ENCODE measurements around the gene LRP11. TPM values are rescaled to one million over a fixed set of nuclear protein-coding genes. Genes with fewer than 3 reads are reported as not detected.

Gene LRP11
- total and polyA plus RNA-seq, 10 of the 15 experiments (the other 5 are each of a cell fraction or from before 2014, with no cell fraction given), result under 0.01 to 0.23 (median 0.03) TPM; not detected in 6

GRCh38 chr6:149884617-149885016 is 20.5 kb upstream of the LRP11 start:
- ATAC-seq (no peak), DNase-seq (ENCODE audit: low read depth, low spot score) (no peak), FAIRE-seq (no peak)
- in situ Hi-C loops (cut with MboI), result no loop called here
- CTCF ChIA-PET, result no interaction called here
- Histone ChIP-seq H3K27me3 (replicated peaks in 1 of 2; ENCODE audit: control insufficient read depth in 2 of 2, insufficient read depth in 2 of 2, low read length in 1 of 2) (peaks cover 0 to 3% of the 10 kb centered on the region in 2 experiments; a peak in 2 of 4 replicates), H3K27ac (ENCODE audit: control insufficient read depth, insufficient read depth) (no peak overlapping the region), H3K36me3 (ENCODE audit: control insufficient read depth in 2 of 2, insufficient read depth in 2 of 2, low read length in 1 of 2) (no peaks in the 10 kb centered on the region), H2AFZ (ENCODE audit: control insufficient read depth, low read depth, low read length) (no peak overlapping the region), H4K20me1 (ENCODE audit: control insufficient read depth, insufficient read depth) (no peaks in the 10 kb centered on the region), H3K4me3 (no peak overlapping the region), H3K4me2 (ENCODE audit: control insufficient read depth, insufficient read depth) (no peak overlapping the region), H3K4me1 (ENCODE audit: control insufficient read depth, insufficient read depth, low read length) (no peaks in the 10 kb centered on the region), H3K9me3 (replicated peaks; ENCODE audit: control insufficient read depth, insufficient read depth, low read length) (no peaks in the 10 kb centered on the region), H3K9ac (ENCODE audit: control insufficient read depth, insufficient read depth, low read length) (no peak overlapping the region), H3K79me2 (ENCODE audit: control insufficient read depth, insufficient read depth, low read length) (no peaks in the 10 kb centered on the region)
- TF ChIP-seq E2F8 (IDR thresholded peaks at IDR 0.05; ENCODE audit: low read depth, partially characterized antibody) (no peak), CHD1 (IDR thresholded peaks at IDR 0.05; ENCODE audit: low read depth, low read length) (no peak), TCF12 (IDR thresholded peaks at IDR 0.05; ENCODE audit: low read depth, low read length) (no peak), GATAD2B (conservative IDR thresholded peaks at IDR 0.05; ENCODE audit: low read depth) (no peak), NR2C1 (IDR thresholded peaks at IDR 0.05) (no peak), SMARCA5 (IDR thresholded peaks at IDR 0.05) (no peak), NBN (IDR thresholded peaks at IDR 0.05) (no peak), GABPA (IDR thresholded peaks at IDR 0.05; ENCODE audit: low read depth) (no peak), LARP7 (IDR thresholded peaks at IDR 0.05) (no peak), RBBP5 (conservative IDR thresholded peaks at IDR 0.05) (no peak), WRNIP1 (IDR thresholded peaks at IDR 0.05; ENCODE audit: borderline replicate concordance, low read depth, low read length) (no peak), IKZF1 (conservative IDR thresholded peaks at IDR 0.05) (no peak)
- TF ChIP-seq, protein P1, sequence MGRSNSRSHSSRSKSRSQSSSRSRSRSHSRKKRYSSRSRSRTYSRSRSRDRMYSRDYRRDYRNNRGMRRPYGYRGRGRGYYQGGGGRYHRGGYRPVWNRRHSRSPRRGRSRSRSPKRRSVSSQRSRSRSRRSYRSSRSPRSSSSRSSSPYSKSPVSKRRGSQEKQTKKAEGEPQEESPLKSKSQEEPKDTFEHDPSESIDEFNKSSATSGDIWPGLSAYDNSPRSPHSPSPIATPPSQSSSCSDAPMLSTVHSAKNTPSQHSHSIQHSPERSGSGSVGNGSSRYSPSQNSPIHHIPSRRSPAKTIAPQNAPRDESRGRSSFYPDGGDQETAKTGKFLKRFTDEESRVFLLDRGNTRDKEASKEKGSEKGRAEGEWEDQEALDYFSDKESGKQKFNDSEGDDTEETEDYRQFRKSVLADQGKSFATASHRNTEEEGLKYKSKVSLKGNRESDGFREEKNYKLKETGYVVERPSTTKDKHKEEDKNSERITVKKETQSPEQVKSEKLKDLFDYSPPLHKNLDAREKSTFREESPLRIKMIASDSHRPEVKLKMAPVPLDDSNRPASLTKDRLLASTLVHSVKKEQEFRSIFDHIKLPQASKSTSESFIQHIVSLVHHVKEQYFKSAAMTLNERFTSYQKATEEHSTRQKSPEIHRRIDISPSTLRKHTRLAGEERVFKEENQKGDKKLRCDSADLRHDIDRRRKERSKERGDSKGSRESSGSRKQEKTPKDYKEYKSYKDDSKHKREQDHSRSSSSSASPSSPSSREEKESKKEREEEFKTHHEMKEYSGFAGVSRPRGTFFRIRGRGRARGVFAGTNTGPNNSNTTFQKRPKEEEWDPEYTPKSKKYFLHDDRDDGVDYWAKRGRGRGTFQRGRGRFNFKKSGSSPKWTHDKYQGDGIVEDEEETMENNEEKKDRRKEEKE (IDR thresholded peaks at IDR 0.05), result no peak
- BruUV-seq (replicated peaks), result no TSS peak
- SMC1A ChIA-PET (ENCODE audit: uncharacterized antibody, unreplicated experiment), result no interaction called here
- intact Hi-C loops (cut with micrococcal nuclease; ENCODE audit: unreplicated experiment), result no loop called here
- RAD21 ChIA-PET (ENCODE audit: unreplicated experiment), result no interaction called here
- 53% methylated on average over 7 of the region's 7 CpGs for WGBS (ENCODE audit: insufficient coverage, insufficient replicate concordance, low lambda C conversion rate, missing lambda C conversion rate)
- POLR2A ChIA-PET, result no interaction called here
